Activated CD4-positive, alpha-beta T cell treated with anti-CD3 and anti-CD28 coated beads, Interleukin-2, amount 10 ng/mL, durations not matched to agents 24 days and 14 days (primary cell): ENCODE results near the gene TNNC1. TPM values are rescaled to one million over a fixed set of nuclear protein-coding genes. Genes with fewer than 3 reads are reported as not detected.

Source experiments
- DNase-seq: peaks from one replicate; pipeline ENCODE4 v3.0.0; 2022
- H3K27ac Mint-ChIP-seq: one replicate; pipeline ENCODE4 v1.8.0; 2022; ENCODE audit warnings: mild to moderate bottlenecking, mixed read lengths
- H3K27me3 Mint-ChIP-seq: one replicate; pipeline ENCODE4 v1.8.0; 2022; ENCODE audit warnings: mixed read lengths
- H3K36me3 Mint-ChIP-seq: one replicate; pipeline ENCODE4 v1.8.0; 2022; ENCODE audit warnings: low read depth, mild to moderate bottlenecking, mixed read lengths
- H3K4me1 Mint-ChIP-seq: one replicate; pipeline ENCODE4 v1.8.0; 2021; ENCODE audit warnings: mixed read lengths
- H3K4me3 Mint-ChIP-seq: one replicate; pipeline ENCODE4 v1.8.0; 2022; ENCODE audit warnings: mild to moderate bottlenecking, moderate library complexity, mixed read lengths
- H3K9me3 Mint-ChIP-seq: one replicate; pipeline ENCODE4 v1.8.0; 2021; ENCODE audit warnings: mixed read lengths
- intact Hi-C: fragments of 100-400 bp; cut with micrococcal nuclease; formaldehyde crosslinking; loops from one replicate; pipeline ENCODE4 v1.15.1; 2023
- total RNA-seq: library from RNA; stranded (reverse); gene quantifications from 2 replicates; pipeline ENCODE4 v1.2.3, GENCODE V29; 2022

The TNNC1 gene
- total RNA-seq, 1 donor from 2014 or later = 1.2 TPM

DNA sequence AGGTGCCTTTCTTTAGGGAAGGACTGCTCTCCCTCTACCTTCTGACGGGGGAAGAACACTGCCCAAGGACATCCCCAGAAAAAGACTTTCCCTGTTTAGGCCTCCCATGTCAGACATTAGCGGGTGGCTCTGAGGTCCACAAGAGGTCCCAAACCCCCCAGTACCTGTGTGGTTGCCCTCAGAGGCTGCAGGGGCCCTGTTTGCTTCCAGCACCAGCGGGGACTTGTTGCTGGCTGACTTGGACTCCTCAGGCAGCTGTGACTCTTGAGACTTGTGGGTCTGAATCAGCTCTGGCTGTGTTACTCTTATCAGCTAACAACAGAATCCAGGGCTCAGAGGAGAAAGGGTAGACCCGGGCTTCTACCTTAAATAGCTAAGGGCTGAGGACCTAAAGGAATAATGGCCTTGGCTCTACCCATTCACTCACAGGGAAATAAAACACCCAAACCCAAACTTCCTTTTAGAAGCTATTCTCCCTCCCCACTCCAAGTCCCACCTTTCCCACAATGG lies 48.2 kb downstream of the TNNC1 start:
- H3K4me1 Mint-ChIP-seq = peaks cover 18% of the 10 kb centered on the region
- H3K9me3 Mint-ChIP-seq = no peaks in the 10 kb centered on the region
- peaks cover 63% of the 10 kb centered on the region for H3K36me3 Mint-ChIP-seq
- intact Hi-C loops = no loop called here
- H3K4me3 Mint-ChIP-seq = no peak overlapping the region
- DNase-seq = no peak
- H3K27ac Mint-ChIP-seq = no peak overlapping the region
- no peaks in the 10 kb centered on the region for H3K27me3 Mint-ChIP-seq

DNA sequence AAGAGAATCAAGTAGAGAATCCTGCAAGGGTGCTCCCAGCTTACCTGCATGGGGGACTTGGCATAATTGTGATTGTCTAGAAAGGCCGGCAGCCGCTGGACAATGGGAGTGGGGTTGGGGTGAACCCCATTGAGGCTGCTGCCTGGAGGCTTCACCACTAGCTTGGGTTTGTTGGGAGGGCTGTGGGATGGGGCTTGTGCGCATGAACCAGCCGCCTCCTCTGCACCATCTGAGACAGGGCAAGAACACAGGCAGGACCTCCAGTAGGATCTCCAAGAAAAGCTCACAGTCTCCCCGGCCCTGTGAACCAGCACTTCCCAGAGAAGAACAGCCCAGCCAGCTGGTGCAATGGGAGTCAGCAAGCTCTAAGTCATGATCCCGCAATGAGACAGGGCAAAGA lies 48.8 kb downstream of the TNNC1 start:
- Mint-ChIP-seq H3K27ac (no peak overlapping the region), H3K4me1 (peaks cover 18% of the 10 kb centered on the region), H3K9me3 (no peaks in the 10 kb centered on the region), H3K27me3 (no peaks in the 10 kb centered on the region), H3K4me3 (no peak overlapping the region), H3K36me3 (peaks cover 63% of the 10 kb centered on the region)
- intact Hi-C loops = no loop called here
- DNase-seq = no peak

DNA sequence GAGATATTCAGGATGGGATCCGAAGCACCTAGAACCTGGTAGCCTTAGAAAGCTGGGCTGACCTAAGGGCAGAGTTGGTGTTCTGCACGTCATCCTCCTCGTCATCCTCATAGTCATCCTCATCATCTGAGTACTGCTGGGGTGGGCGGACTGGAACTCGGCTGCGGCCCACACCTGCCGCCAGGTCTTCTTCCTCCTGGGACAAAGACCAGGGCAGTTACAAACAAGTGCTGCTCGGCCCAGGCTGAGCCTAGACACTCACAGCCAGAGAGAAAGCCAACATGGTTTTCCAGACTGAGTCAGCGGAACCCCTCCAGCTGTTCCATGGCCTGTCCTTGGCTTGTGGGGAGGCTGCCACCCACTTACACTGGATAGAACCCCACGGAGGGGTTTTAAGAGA lies 49.5 kb downstream of the TNNC1 start:
- Mint-ChIP-seq H3K4me1 (peaks cover 17% of the 10 kb centered on the region), H3K27ac (no peak overlapping the region), H3K36me3 (peaks cover 62% of the 10 kb centered on the region), H3K27me3 (no peaks in the 10 kb centered on the region), H3K9me3 (no peaks in the 10 kb centered on the region), H3K4me3 (no peak overlapping the region)
- intact Hi-C loops = no loop called here
- no peak for DNase-seq

DNA sequence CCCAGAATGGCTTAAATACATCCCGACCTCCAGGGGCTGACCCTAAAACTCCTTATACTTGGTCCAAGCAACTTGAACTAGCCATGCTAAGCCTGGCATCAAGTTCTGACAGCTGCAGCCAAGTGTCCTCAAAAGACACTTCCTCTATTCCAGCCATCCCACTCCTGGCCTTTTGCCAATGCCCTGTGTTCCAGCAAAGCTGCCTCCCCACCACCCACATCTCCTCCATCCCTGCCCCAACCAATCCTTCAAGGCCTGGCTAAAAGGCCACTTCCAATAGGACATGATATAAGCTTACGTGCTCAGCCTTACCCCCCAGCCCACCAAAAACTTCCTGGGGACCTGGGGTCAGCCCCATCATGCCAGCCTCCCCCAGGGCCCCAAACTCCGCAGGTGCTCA lies 49.9 kb downstream of the TNNC1 start:
- Mint-ChIP-seq H3K9me3 (no peaks in the 10 kb centered on the region), H3K36me3 (peaks cover 61% of the 10 kb centered on the region), H3K4me1 (peaks cover 13% of the 10 kb centered on the region), H3K27me3 (no peaks in the 10 kb centered on the region), H3K27ac (no peak overlapping the region), H3K4me3 (no peak overlapping the region)
- intact Hi-C loops = no loop called here
- DNase-seq = no peak

DNA sequence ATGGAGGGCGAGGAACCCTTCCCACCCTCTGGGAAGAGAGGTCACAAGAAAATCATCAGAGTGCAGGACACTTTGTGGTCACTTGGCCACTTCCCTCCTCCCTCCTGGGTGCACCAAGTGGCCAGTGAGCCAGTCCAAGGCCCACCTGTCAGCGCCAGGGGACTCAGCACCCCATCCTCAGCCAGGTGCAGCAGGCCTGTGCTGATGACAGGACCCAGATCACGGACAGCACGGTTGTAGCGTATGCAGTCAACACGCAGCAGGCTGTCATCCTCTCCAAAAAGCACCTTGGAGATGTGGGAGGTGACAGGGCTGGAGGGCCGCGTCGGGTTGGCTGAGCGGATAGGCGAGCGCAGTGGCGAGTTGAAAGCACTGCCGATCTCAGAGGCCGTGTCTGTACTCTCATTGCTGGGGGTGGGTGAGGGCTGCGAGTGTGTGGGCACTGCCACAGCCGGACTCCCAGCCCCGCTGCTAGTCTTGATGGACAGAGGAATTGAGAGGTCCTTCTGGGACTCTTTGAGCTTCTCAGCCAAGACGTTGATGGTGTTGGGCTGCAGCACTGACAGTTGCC lies 50.5 kb downstream of the TNNC1 start:
- Mint-ChIP-seq H3K9me3 (no peaks in the 10 kb centered on the region), H3K36me3 (peaks cover 56% of the 10 kb centered on the region), H3K4me1 (peaks cover 7% of the 10 kb centered on the region), H3K27ac (no peak overlapping the region), H3K27me3 (no peaks in the 10 kb centered on the region), H3K4me3 (no peak overlapping the region)
- intact Hi-C loops = no loop called here
- DNase-seq = no peak

DNA sequence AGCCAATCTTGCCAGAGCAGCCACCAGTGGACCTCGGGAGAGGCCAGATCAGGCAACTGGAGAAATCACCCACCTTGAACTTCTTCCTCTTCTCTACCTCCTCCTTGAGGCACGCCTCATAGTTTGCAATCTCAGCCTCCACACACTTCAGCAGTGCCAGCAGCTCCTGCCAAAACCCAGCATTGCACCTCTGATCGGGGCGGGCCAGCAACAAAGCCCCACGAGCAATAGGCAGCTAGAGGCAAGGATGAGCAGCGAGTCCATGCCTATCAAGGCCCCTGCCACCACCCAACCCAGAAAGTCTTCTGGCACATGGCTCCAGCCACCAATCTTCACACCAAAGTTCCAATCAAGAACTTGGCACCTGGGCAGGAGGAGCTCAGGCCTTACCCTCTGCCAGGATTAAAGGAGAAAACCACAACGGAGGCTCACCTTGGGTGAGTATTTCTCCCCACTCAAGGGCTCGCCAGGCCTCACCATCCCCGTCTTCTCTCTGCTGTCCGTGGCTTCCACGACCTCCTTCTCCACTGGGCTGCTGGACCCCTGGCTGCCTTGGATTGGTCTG lies 51.1 kb downstream of the TNNC1 start:
- intact Hi-C loops = no loop called here
- Mint-ChIP-seq H3K27ac (no peak overlapping the region), H3K27me3 (no peaks in the 10 kb centered on the region), H3K9me3 (no peaks in the 10 kb centered on the region), H3K36me3 (peaks cover 53% of the 10 kb centered on the region), H3K4me3 (no peak overlapping the region), H3K4me1 (peaks cover 2% of the 10 kb centered on the region)
- no peak for DNase-seq

DNA sequence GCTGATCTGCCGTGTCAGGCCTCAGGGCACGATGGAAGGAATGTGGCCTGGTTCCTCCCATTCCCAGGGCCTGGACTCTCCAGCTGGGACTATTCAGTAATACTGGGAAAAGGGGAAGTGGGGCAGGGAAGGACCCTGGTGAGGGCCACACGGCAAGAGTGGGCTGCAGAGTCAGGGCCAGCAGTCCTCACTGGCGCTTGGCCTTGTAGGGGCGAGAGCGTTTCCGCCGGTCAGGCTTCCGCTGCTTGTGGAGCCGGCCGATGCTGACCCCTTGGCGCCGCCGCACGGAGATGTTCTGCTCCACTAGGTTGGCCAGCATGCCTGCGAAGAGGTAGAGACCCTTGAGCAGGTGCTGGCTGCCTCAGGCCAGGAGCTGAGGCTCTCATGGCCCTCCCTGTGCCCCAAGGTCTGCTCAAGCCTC lies 51.7 kb downstream of the TNNC1 start:
- intact Hi-C loops = no loop called here
- no peaks in the 10 kb centered on the region for H3K9me3 Mint-ChIP-seq

DNA sequence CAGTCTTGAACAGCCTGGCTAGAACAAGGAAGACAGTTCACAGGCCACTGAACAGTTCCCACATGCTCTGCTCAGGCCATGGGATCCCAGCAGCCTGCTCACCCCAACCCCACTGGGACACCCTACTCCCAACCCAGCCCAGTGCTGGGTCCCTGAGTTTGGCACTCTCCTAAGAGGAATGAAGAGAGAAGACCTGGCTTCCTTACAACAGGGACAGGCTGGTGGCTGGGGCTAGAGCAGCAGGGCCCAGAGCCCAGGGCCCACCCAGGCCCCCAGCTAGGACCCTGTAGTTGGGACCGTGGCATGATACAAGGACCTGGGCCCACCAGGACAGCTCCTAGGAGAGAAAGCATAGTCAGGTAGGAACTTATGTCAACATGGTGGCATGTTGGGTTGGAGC lies 52.3 kb downstream of the TNNC1 start:
- Mint-ChIP-seq H3K27me3 (no peaks in the 10 kb centered on the region), H3K9me3 (no peaks in the 10 kb centered on the region), H3K4me3 (no peak overlapping the region), H3K36me3 (peaks cover 45% of the 10 kb centered on the region), H3K4me1 (no peaks in the 10 kb centered on the region), H3K27ac (no peak overlapping the region)
- intact Hi-C loops = no loop called here
- no peak for DNase-seq

More for the DNA sequence above, 51.7 kb downstream of the TNNC1 start:
- DNase-seq = no peak
- Mint-ChIP-seq H3K4me1 (no peaks in the 10 kb centered on the region), H3K4me3 (no peak overlapping the region), H3K36me3 (peaks cover 48% of the 10 kb centered on the region), H3K27ac (no peak overlapping the region), H3K27me3 (no peaks in the 10 kb centered on the region)

Other genes starting within 250 kb of the TNNC1 start
- gene TLR9, start 228.4 kb downstream of the TNNC1 start, total RNA-seq = 0.17 and 0.42 TPM in 2 replicates
- 80.3 and 87.0 TPM in 2 replicates for gene TWF2, start 214.9 kb downstream of the TNNC1 start, total RNA-seq
- 48.3 and 49.2 TPM in 2 replicates for gene PPM1M, start 208.3 kb downstream of the TNNC1 start, total RNA-seq
- 104 and 106 TPM in 2 replicates for gene WDR82, start 175.4 kb downstream of the TNNC1 start, total RNA-seq
- gene GLYCTK, start 166.2 kb downstream of the TNNC1 start, total RNA-seq = 16.3 and 17.4 TPM in 2 replicates
- 9.9 and 10.6 TPM in 2 replicates for gene DNAH1, start 137.7 kb downstream of the TNNC1 start, total RNA-seq
- 101 and 102 TPM in 2 replicates for gene BAP1, start 44.0 kb downstream of the TNNC1 start, total RNA-seq
- 10.6 and 10.8 TPM in 2 replicates for gene PHF7, start 43.4 kb downstream of the TNNC1 start, total RNA-seq
- 0.05 and 0.21 TPM in 2 replicates for gene SEMA3G, start 8.9 kb downstream of the TNNC1 start, total RNA-seq
- gene NISCH, start 1.6 kb upstream of the TNNC1 start, total RNA-seq = 72.6 and 75.5 TPM in 2 replicates
- 0.07 TPM in 1 of 2 replicates, not detected in the other for gene STAB1, start 41.3 kb upstream of the TNNC1 start, total RNA-seq
- 75.6 and 76.9 TPM in 2 replicates for gene NT5DC2, start 79.8 kb upstream of the TNNC1 start, total RNA-seq
- gene UQCC5, start 82.6 kb upstream of the TNNC1 start, total RNA-seq = 13.8 TPM in 2 replicates
- 65.7 and 67.8 TPM in 2 replicates for gene PBRM1, start 231.9 kb upstream of the TNNC1 start, total RNA-seq
- gene GNL3, start 232.0 kb upstream of the TNNC1 start, total RNA-seq = 254 and 267 TPM in 2 replicates